Suprapubic skin (tissue), 4 donors: ENCODE data around the gene FBXO8. TPM values are rescaled to one million over a fixed set of nuclear protein-coding genes. Genes with fewer than 3 reads are reported as not detected.

Source experiments
- DNase-seq, 2 donors: peaks; one replicate each; pipeline ENCODE4 v3.0.0-alpha.2; 2019; ENCODE audit warnings: low spot score in 2 of 2
- H3K27ac ChIP-seq: fragments of 200-600 bp; sonication (generic); one replicate; pipeline ENCODE4 v1.5.1; 2019
- H3K27me3 ChIP-seq: fragments of 200-600 bp; sonication (generic); one replicate; pipeline ENCODE4 v1.5.1; 2019
- H3K36me3 ChIP-seq: fragments of 200-600 bp; sonication (generic); one replicate; pipeline ENCODE4 v1.5.1; 2019
- H3K4me1 ChIP-seq: fragments of 200-600 bp; sonication (generic); one replicate; pipeline ENCODE4 v1.5.1; 2019
- H3K4me3 ChIP-seq: fragments of 200-600 bp; sonication (generic); one replicate; pipeline ENCODE4 v1.5.1; 2019; ENCODE audit warnings: mild to moderate bottlenecking
- H3K9me3 ChIP-seq: fragments of 200-600 bp; sonication (generic); one replicate; pipeline ENCODE4 v1.5.1; 2019
- EP300 ChIP-seq: sonication (generic); formaldehyde crosslinking; IDR thresholded peaks from one replicate; pipeline ENCODE4 v1.6.1; 2017; ENCODE audit warnings: antibody characterized with exemption
- POLR2A ChIP-seq, 2 donors: fragments of 450-650 bp; IDR thresholded peaks; one replicate each; pipeline ENCODE4 v1.6.1; 2017; ENCODE audit warnings: antibody characterized with exemption in 2 of 2, mild to moderate bottlenecking in 2 of 2, moderate library complexity in 2 of 2
- POLR2AphosphoS5 ChIP-seq, 3 donors: sonication (generic); formaldehyde crosslinking; IDR thresholded peaks; one replicate each; pipeline ENCODE4 v1.6.1; 2017; ENCODE audit warnings: antibody characterized with exemption in 3 of 3
- WGBS: methylation state at CpG from one replicate; pipeline ENCODE4 v1.1.5; 2018; 5-methylcytosine and 5-hydroxymethylcytosine counted together
- total RNA-seq, 4 donors: library from RNA; depleted of rRNA; stranded (reverse); fragments of >200 nt; gene quantifications; one replicate each; pipeline ENCODE4 v1.1.0, GENCODE V29; 2016
- TF ChIP-seq, protein P1 (sequence below), 2 donors: fragments of 200-600 bp in 1 of 2; fragments of 450-650 bp in 1 of 2; sonication (generic) in 1 of 2; IDR thresholded peaks; one replicate each; pipeline ENCODE4 v1.5.1; 2016 to 2019; ENCODE audit warnings: antibody characterized with exemption in 2 of 2, mild to moderate bottlenecking in 1 of 2, moderate library complexity in 1 of 2

The FBXO8 gene
- total RNA-seq, 4 donors from 2014 or later = 28.6 to 40.8 (median 38.6) TPM

DNA sequence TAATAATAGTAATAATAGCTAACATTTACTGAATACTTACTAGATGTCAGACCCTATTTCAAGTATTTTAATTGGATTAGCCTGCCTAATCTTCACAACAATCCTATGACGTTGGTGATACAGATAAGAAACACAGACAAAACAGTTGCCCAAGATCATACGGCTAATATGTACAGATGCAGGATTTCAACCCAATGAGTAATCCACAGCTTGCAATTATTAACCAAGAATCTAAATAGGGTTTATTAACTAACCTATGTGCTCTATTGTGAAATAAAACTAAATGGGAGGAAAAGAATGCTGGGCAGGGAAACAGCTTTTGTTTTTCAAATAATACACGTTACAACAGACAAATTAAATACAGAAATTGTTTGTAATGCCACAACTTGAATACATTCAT, 23.4 kb downstream of the FBXO8 start:
- Histone ChIP-seq H3K4me3 (no peak overlapping the region), H3K36me3 (peaks cover 20% of the 10 kb centered on the region), H3K9me3 (no peaks in the 10 kb centered on the region), H3K4me1 (peaks cover 3% of the 10 kb centered on the region), H3K27me3 (no peaks in the 10 kb centered on the region), H3K27ac (no peak overlapping the region)
- TF ChIP-seq POLR2AphosphoS5 (IDR thresholded peaks at IDR 0.05) (no peak), POLR2A (IDR thresholded peaks at IDR 0.05) (no peak), EP300 (no peak)
- TF ChIP-seq, protein P1, sequence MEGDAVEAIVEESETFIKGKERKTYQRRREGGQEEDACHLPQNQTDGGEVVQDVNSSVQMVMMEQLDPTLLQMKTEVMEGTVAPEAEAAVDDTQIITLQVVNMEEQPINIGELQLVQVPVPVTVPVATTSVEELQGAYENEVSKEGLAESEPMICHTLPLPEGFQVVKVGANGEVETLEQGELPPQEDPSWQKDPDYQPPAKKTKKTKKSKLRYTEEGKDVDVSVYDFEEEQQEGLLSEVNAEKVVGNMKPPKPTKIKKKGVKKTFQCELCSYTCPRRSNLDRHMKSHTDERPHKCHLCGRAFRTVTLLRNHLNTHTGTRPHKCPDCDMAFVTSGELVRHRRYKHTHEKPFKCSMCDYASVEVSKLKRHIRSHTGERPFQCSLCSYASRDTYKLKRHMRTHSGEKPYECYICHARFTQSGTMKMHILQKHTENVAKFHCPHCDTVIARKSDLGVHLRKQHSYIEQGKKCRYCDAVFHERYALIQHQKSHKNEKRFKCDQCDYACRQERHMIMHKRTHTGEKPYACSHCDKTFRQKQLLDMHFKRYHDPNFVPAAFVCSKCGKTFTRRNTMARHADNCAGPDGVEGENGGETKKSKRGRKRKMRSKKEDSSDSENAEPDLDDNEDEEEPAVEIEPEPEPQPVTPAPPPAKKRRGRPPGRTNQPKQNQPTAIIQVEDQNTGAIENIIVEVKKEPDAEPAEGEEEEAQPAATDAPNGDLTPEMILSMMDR (IDR thresholded peaks at IDR 0.05) = no peak
- no peak for DNase-seq
- WGBS = 42% methylated on average over 3 of the region's 3 CpGs

DNA sequence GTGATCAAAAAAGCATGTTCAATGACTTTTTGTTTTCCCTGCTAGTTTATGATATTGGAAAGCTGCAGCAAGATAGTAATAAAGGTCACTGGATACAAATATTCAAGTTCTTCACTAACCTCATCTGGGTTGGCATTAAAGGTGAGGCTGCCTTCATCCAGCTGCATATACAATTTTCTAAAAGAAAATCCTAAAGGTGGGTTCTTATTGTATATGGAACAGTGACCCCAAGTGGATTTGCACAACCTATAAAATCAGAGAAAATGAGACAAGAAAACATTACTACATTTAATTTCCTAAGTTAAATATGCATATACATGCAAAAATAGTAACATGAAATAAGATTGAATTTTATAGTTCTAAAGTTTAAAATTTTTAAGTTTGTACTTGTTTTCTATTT, 23.9 kb downstream of the FBXO8 start:
- Histone ChIP-seq H3K4me1 (peaks cover 3% of the 10 kb centered on the region), H3K27me3 (no peaks in the 10 kb centered on the region), H3K36me3 (peaks cover 20% of the 10 kb centered on the region), H3K27ac (no peak overlapping the region), H3K9me3 (no peaks in the 10 kb centered on the region), H3K4me3 (no peak overlapping the region)
- TF ChIP-seq POLR2A (IDR thresholded peaks at IDR 0.05) (no peak), POLR2AphosphoS5 (IDR thresholded peaks at IDR 0.05) (no peak), EP300 (no peak)
- TF ChIP-seq, protein P1 (IDR thresholded peaks at IDR 0.05) = no peak
- no peak for DNase-seq

DNA sequence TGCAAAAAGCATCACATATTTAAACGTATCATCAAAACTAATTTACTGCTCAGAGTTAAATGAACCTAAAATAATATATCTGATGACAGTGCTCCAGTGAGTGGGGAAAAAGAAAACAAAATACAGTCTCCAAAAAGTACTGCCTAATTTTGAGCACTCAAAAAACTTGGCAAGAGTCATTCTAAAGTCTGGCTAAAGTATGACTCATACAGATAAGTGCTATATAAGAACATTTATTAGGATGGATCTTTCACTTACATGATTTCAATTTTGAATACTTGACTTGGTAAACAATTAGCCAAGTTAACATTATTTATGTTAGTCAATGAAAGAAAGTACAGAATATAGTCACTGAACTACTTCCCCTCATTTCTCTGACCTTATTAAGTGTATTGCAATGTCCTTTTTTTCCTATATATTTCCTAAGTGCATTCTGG, 27.2 kb downstream of the FBXO8 start:
- 91% methylated on average over 1 of the region's 1 CpG for WGBS

DNA sequence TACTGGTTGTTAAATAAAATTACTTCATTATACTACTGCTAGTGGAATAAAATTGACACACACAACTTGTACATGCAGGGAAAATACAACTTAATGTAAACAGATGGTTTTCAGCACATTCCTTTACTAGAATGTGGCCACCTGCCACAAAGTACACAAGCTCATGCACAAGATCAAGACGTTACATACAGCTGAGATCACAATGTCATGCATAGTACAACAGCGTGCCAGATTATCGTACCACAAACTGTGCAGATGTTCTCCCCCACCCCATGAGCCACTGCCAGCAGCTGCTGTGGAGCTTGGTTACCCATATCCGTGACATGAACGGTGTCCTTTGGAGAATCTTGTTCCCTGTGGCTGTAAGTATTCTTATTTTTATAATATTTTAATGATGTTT, 27.7 kb downstream of the FBXO8 start:
- TF ChIP-seq POLR2A (IDR thresholded peaks at IDR 0.05) (no peak), POLR2AphosphoS5 (IDR thresholded peaks at IDR 0.05) (no peak), EP300 (no peak)
- TF ChIP-seq, protein P1 (IDR thresholded peaks at IDR 0.05) = no peak
- Histone ChIP-seq H3K9me3 (no peaks in the 10 kb centered on the region), H3K27me3 (no peaks in the 10 kb centered on the region), H3K27ac (no peak overlapping the region), H3K36me3 (peaks cover 16% of the 10 kb centered on the region), H3K4me1 (peaks cover 3% of the 10 kb centered on the region), H3K4me3 (no peak overlapping the region)
- no peak for DNase-seq
- 84% methylated on average over 5 of the region's 5 CpGs for WGBS

More for the DNA sequence above, 27.2 kb downstream of the FBXO8 start:
- no peak for DNase-seq
- no peak for TF ChIP-seq POLR2AphosphoS5 (IDR thresholded peaks at IDR 0.05)
- TF ChIP-seq, protein P1 (IDR thresholded peaks at IDR 0.05) = no peak
- TF ChIP-seq POLR2A (IDR thresholded peaks at IDR 0.05) = no peak
- no peak for TF ChIP-seq EP300
- Histone ChIP-seq H3K4me1 (peaks cover 3% of the 10 kb centered on the region), H3K36me3 (peaks cover 16% of the 10 kb centered on the region), H3K27ac (no peak overlapping the region), H3K4me3 (no peak overlapping the region), H3K27me3 (no peaks in the 10 kb centered on the region), H3K9me3 (no peaks in the 10 kb centered on the region)

DNA sequence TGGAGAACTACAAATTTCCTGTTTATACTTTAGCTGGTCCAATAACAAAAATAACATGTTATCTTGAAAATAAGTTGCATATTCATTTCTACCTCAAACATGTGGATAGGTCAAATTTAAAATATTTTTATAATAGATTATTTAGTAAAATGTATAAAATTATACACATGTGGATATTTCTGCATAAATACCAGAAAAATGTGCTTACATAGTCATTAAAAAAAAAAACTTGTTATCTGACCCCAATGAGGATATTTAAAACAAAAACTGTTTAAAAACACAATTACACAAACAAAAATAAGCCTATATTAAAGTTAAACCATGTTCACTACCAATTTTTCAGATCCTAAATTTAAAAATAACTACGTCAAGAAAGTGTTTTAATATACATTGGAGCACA, 28.1 kb downstream of the FBXO8 start:
- H3K36me3 ChIP-seq = peaks cover 16% of the 10 kb centered on the region
- DNase-seq = no peak

DNA sequence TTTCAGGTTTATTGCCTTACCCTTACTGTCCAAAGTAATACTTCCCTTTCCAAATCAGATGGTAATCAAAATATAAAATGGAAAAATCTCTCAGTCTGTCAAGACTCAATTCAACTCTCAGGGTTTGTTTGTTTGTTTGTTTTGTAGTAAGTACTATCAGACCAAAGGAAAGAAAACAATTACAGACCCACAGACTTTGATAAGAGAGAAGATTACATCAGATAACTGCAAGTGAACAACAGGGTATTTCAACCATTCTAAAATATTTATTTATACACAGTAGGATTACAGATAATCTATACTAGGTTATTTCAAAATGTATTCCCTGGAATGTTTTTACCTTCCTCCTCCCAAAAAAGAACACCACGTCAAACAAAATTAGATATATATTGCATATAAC, 28.9 kb downstream of the FBXO8 start:
- no peak for DNase-seq
- 87% methylated on average over 1 of the region's 1 CpG for WGBS
- peaks cover 3% of the 10 kb centered on the region for H3K4me1 ChIP-seq
- no peak overlapping the region for H3K4me3 ChIP-seq
- no peaks in the 10 kb centered on the region for H3K9me3 ChIP-seq
- no peak overlapping the region for H3K27ac ChIP-seq
- no peak for TF ChIP-seq POLR2AphosphoS5 (IDR thresholded peaks at IDR 0.05)
- TF ChIP-seq EP300 = no peak
- TF ChIP-seq, protein P1 (IDR thresholded peaks at IDR 0.05) = no peak
- TF ChIP-seq POLR2A (IDR thresholded peaks at IDR 0.05) = no peak
- peaks cover 16% of the 10 kb centered on the region for H3K36me3 ChIP-seq
- no peaks in the 10 kb centered on the region for H3K27me3 ChIP-seq

More for the DNA sequence above, 28.1 kb downstream of the FBXO8 start:
- TF ChIP-seq POLR2AphosphoS5 (IDR thresholded peaks at IDR 0.05) = no peak
- TF ChIP-seq EP300 = no peak
- TF ChIP-seq POLR2A (IDR thresholded peaks at IDR 0.05) = no peak
- peaks cover 3% of the 10 kb centered on the region for H3K4me1 ChIP-seq
- H3K27ac ChIP-seq = no peak overlapping the region
- no peaks in the 10 kb centered on the region for H3K27me3 ChIP-seq
- no peak overlapping the region for H3K4me3 ChIP-seq
- H3K9me3 ChIP-seq = no peaks in the 10 kb centered on the region
- 98% methylated on average over 1 of the region's 1 CpG for WGBS
